ENCODE results near the gene SPG11.
A peak's percentile ranks its signal among the peaks of the same experiment; 100 is the strongest.
"Not testable (repeated sequence)": the region's sequence is repeated elsewhere in the genome, so short reads cannot be mapped to it uniquely, and the experiment has no call there.

Gene SPG11

GRCh38 chr15:44603126-44603525 is 60.3 kb downstream of the SPG11 start:
- no peak for DNase-seq

- DNase-seq: no peak
Measured at GRCh38 chr15:44598892-44599291, 64.6 kb downstream of the SPG11 start.

GRCh38 chr15:44598066-44598465 is 65.4 kb downstream of the SPG11 start:
- no peak for DNase-seq

GRCh38 chr15:44596511-44597010 is 66.9 kb downstream of the SPG11 start:
- no peak for DNase-seq

GRCh38 chr15:44595656-44596510 is 67.6 kb downstream of the SPG11 start:
- no peak for DNase-seq

- no peak for DNase-seq
Measured at GRCh38 chr15:44595246-44595645, 68.2 kb downstream of the SPG11 start.

- peak; percentile 11 to 22 for DNase-seq
Measured at GRCh38 chr15:44593042-44593736, 70.3 kb downstream of the SPG11 start.

- no peak for DNase-seq
Measured at GRCh38 chr15:44591326-44591725, 72.1 kb downstream of the SPG11 start.

GRCh38 chr15:44588541-44588940 is 74.9 kb downstream of the SPG11 start:
- DNase-seq: no peak

GRCh38 chr15:44585633-44586032 is 77.8 kb downstream of the SPG11 start:
- DNase-seq: no peak

- DNase-seq: peak; percentile 51 to 55
Measured at GRCh38 chr15:44584162-44584749, 79.2 kb downstream of the SPG11 start.

GRCh38 chr15:44580105-44580504 is 83.4 kb downstream of the SPG11 start:
- DNase-seq: no peak

GRCh38 chr15:44574734-44575133 is 88.7 kb downstream of the SPG11 start:
- DNase-seq: no peak

- no peak for DNase-seq
Measured at GRCh38 chr15:44573386-44573785, 90.1 kb downstream of the SPG11 start.

- no peak for DNase-seq
Measured at GRCh38 chr15:44570361-44570760, 93.1 kb downstream of the SPG11 start.

- no peak for DNase-seq
Measured at GRCh38 chr15:44569316-44569715, 94.1 kb downstream of the SPG11 start.

GRCh38 chr15:44568338-44568737 is 95.1 kb downstream of the SPG11 start:
- no peak for DNase-seq

GRCh38 chr15:44566155-44566540 is 97.3 kb downstream of the SPG11 start:
- no peak for DNase-seq

- DNase-seq: no peak
Measured at GRCh38 chr15:44565387-44566154, 97.9 kb downstream of the SPG11 start.

GRCh38 chr15:44560926-44561325 is 102.5 kb downstream of the SPG11 start:
- not testable (repeated sequence) for DNase-seq

- no peak for DNase-seq
Measured at GRCh38 chr15:44554934-44555723, 108.3 kb downstream of the SPG11 start.

- DNase-seq: no peak
Measured at GRCh38 chr15:44550734-44551133, 112.7 kb downstream of the SPG11 start.
